Caco-2 (cell line): ENCODE measurements around the gene ROS1. TPM values are rescaled to one million over a fixed set of nuclear protein-coding genes. Genes with fewer than 3 reads are reported as not detected.
"Not testable (repeated sequence)": the region's sequence is repeated elsewhere in the genome, so short reads cannot be mapped to it uniquely, and the experiment has no call there.

Source experiments
- BruUV-seq: library from RNA; stranded (reverse); fragments of 400-500 nt; replicated peaks from 2 replicates; lab custom pipeline; 2021; lab: Mats Ljungman, UMichigan
- CTCF ChIA-PET: fragments of 300-600 bp; sonication (Branson Sonifier 250); formaldehyde crosslinking; loops from one replicate; lab custom pipeline; 2022; ENCODE audit warnings: antibody characterized with exemption; lab: Charles Lee
- POLR2A ChIA-PET: fragments of 300-600 bp; sonication (Branson Sonifier 250); formaldehyde crosslinking; loops from one replicate; lab custom pipeline; 2022; ENCODE audit warnings: antibody characterized with exemption; lab: Charles Lee
- DNase-seq, 2 experiments: peaks; one replicate each; pipeline versions ENCODE4 v3.0.0 to v3.0.0-alpha.2; 2020 to 2022
- H3K27me3 ChIP-seq: replicated peaks from 2 replicates; pipeline ENCODE4 v1.6.0; 2011; ENCODE audit warnings: low read length; ENCODE audit not compliant: control insufficient read depth, insufficient read depth
- H3K36me3 ChIP-seq: 2 replicates; pipeline ENCODE4 v1.5.1; 2011; ENCODE audit warnings: low read length; ENCODE audit not compliant: control insufficient read depth, insufficient read depth
- H3K4me1 ChIP-seq: fragments of 250-450 bp; sonication (Bioruptor Pico); 2 replicates; pipeline ENCODE4 v1.5.1; 2020; ENCODE audit warnings: mild to moderate bottlenecking
- H3K4me3 ChIP-seq: 2 replicates; pipeline ENCODE4 v1.5.1; 2011; ENCODE audit warnings: low read depth, mild to moderate bottlenecking, control low read depth, low read length
- H3K9me3 ChIP-seq: fragments of 250-450 bp; sonication (Bioruptor Pico); 2 replicates; pipeline ENCODE4 v1.5.1; 2020; ENCODE audit warnings: mild to moderate bottlenecking, moderate library complexity
- H3K27ac Mint-ChIP-seq: one replicate; pipeline ENCODE4 v1.8.0; 2022; ENCODE audit warnings: mixed read lengths; ENCODE audit not compliant: unreplicated experiment
- H3K27me3 Mint-ChIP-seq: one replicate; pipeline ENCODE4 v1.8.0; 2022; ENCODE audit warnings: mixed read lengths; ENCODE audit not compliant: insufficient read depth, unreplicated experiment
- H3K36me3 Mint-ChIP-seq: one replicate; pipeline ENCODE4 v1.8.0; 2022; ENCODE audit warnings: mild to moderate bottlenecking, mixed read lengths; ENCODE audit not compliant: insufficient read depth, unreplicated experiment
- H3K4me1 Mint-ChIP-seq: one replicate; pipeline ENCODE4 v1.8.0; 2022; ENCODE audit warnings: low read depth, mixed read lengths; ENCODE audit not compliant: unreplicated experiment
- H3K4me3 Mint-ChIP-seq: one replicate; pipeline ENCODE4 v1.8.0; 2022; ENCODE audit warnings: mild to moderate bottlenecking, moderate library complexity, mixed read lengths; ENCODE audit not compliant: unreplicated experiment
- H3K9me3 Mint-ChIP-seq: one replicate; pipeline ENCODE4 v1.8.0; 2022; ENCODE audit warnings: mixed read lengths; ENCODE audit not compliant: unreplicated experiment
- CTCF ChIP-seq, 2 experiments: fragments of 200-600 bp in 1 of 2; IDR thresholded peaks; 1 replicate in 1 of 2; 2 replicates in 1 of 2; pipeline versions ENCODE4 v1.5.1 to v1.8.0; 2011 to 2022; ENCODE audit warnings: antibody characterized with exemption in 1 of 2, control low read depth in 1 of 2, inconsistent platforms in 1 of 2, low read depth in 1 of 2, low read length in 1 of 2, mild to moderate bottlenecking in 1 of 2, moderate library complexity in 1 of 2; ENCODE audit not compliant: insufficient read depth in 1 of 2, severe bottlenecking in 1 of 2, unreplicated experiment in 1 of 2
- intact Hi-C: fragments of 100-400 bp; cut with micrococcal nuclease; formaldehyde crosslinking; loops from one replicate; pipeline ENCODE4 v1.10.0; 2022; ENCODE audit not compliant: unreplicated experiment
- total RNA-seq: library from RNA; stranded (reverse); gene quantifications from 2 replicates; pipeline ENCODE4 v1.2.3, GENCODE V29; 2022

ROS1 gene
- total RNA-seq, 1 experiment from 2014 or later: 0.16 TPM

GRCh38 chr6:117373211-117373813, 52.4 kb downstream of the ROS1 start:
- Histone ChIP-seq H3K4me1 (no peaks in the 10 kb centered on the region), H3K27me3 (no peaks in the 10 kb centered on the region), H3K36me3 (no peaks in the 10 kb centered on the region), H3K4me3 (no peak overlapping the region), H3K9me3 (no peaks in the 10 kb centered on the region)
- ChIA-PET POLR2A (no interaction called here), CTCF (no interaction called here)
- Mint-ChIP-seq H3K27me3 (no peaks in the 10 kb centered on the region), H3K36me3 (no peaks in the 10 kb centered on the region), H3K9me3 (no peaks in the 10 kb centered on the region), H3K4me3 (no peak overlapping the region), H3K4me1 (no peaks in the 10 kb centered on the region), H3K27ac (no peak overlapping the region)
- BruUV-seq: no TSS peak
- TF ChIP-seq CTCF (IDR thresholded peaks at IDR 0.05; ENCODE audit: insufficient read depth in 1 of 2, low read depth in 1 of 2, low read length in 1 of 2, severe bottlenecking in 1 of 2, unreplicated experiment in 1 of 2): no peak
- DNase-seq: no peak
- intact Hi-C loops: no loop called here

DNA sequence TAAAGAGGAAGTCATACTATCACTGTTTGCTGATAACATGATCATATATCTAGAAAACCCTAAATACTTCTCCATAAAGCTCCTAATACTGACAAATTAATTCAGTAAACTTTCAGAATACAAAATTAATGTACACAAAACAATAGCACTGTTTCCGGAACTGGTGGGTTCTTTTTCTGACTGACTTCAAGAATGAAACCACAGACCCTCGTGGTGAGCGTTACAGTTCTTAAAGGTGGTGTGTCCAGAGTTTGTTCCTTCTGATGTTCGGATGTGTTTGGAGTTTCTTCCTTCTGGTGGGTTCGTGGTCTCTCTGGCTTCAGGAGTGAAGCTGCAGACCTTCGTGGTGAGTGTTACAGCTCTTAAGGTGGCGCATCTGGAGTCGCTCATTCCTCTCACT, 53.5 kb downstream of the ROS1 start:
- H3K36me3 Mint-ChIP-seq, H3K36me3 ChIP-seq, H3K27me3 Mint-ChIP-seq, H3K27ac Mint-ChIP-seq, H3K9me3 Mint-ChIP-seq, intact Hi-C loops, CTCF ChIA-PET, BruUV-seq, H3K4me1 Mint-ChIP-seq, POLR2A ChIA-PET, H3K27me3 ChIP-seq, H3K9me3 ChIP-seq, DNase-seq, H3K4me3 Mint-ChIP-seq, H3K4me1 ChIP-seq, H3K4me3 ChIP-seq: not testable (repeated sequence)

- ChIA-PET POLR2A (no interaction called here), CTCF (no interaction called here)
- no peaks in the 10 kb centered on the region for H3K9me3 Mint-ChIP-seq
- DNase-seq: no peak
- Histone ChIP-seq H3K9me3 (no peaks in the 10 kb centered on the region), H3K4me3 (no peak overlapping the region), H3K27me3 (no peaks in the 10 kb centered on the region), H3K36me3 (no peaks in the 10 kb centered on the region), H3K4me1 (no peaks in the 10 kb centered on the region)
- no peak overlapping the region for H3K4me3 Mint-ChIP-seq
- H3K36me3 Mint-ChIP-seq: no peaks in the 10 kb centered on the region
- intact Hi-C loops: no loop called here
- no peak overlapping the region for H3K27ac Mint-ChIP-seq
- no peaks in the 10 kb centered on the region for H3K27me3 Mint-ChIP-seq
- no TSS peak for BruUV-seq
- TF ChIP-seq CTCF (IDR thresholded peaks at IDR 0.05; ENCODE audit: insufficient read depth in 1 of 2, low read depth in 1 of 2, low read length in 1 of 2, severe bottlenecking in 1 of 2, unreplicated experiment in 1 of 2): no peak
- H3K4me1 Mint-ChIP-seq: no peaks in the 10 kb centered on the region
Measured at GRCh38 chr6:117371492-117371891, 54.2 kb downstream of the ROS1 start.

DNA sequence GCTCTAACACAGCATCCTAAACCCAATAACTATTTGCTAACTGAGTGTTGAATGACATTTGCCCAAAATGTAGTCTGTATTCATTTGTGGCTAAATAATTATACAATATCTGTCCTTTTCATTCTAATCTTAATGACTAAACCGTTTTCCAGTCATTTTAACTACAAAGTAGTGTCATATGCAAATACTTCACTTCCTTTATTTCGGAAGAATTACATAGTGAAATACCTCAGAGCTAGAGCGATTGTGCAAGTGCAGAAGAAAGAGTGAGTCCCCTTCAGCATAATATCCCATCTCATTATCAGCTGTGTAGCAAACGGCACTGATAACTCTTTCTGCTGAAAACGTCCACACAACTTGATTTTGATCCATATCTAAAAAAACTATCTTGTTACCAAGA, 66.2 kb downstream of the ROS1 start:
- ChIA-PET CTCF (no interaction called here), POLR2A (no interaction called here)
- H3K36me3 Mint-ChIP-seq: no peaks in the 10 kb centered on the region
- no peaks in the 10 kb centered on the region for H3K4me1 Mint-ChIP-seq
- no peak for TF ChIP-seq CTCF (IDR thresholded peaks at IDR 0.05; ENCODE audit: insufficient read depth in 1 of 2, low read depth in 1 of 2, low read length in 1 of 2, severe bottlenecking in 1 of 2, unreplicated experiment in 1 of 2)
- BruUV-seq: no TSS peak
- Histone ChIP-seq H3K4me3 (no peak overlapping the region), H3K36me3 (no peaks in the 10 kb centered on the region), H3K9me3 (no peaks in the 10 kb centered on the region), H3K4me1 (no peaks in the 10 kb centered on the region), H3K27me3 (no peaks in the 10 kb centered on the region)
- intact Hi-C loops: no loop called here
- DNase-seq: no peak
- H3K9me3 Mint-ChIP-seq: no peaks in the 10 kb centered on the region
- H3K27ac Mint-ChIP-seq: no peak overlapping the region
- no peak overlapping the region for H3K4me3 Mint-ChIP-seq
- H3K27me3 Mint-ChIP-seq: peaks cover 5% of the 10 kb centered on the region
